GM12873 (cell line): ENCODE results near the gene CCL17.

Source experiments
- CTCF ChIP-seq: IDR thresholded peaks from 2 replicates; pipeline ENCODE4 v1.5.1; 2012; ENCODE audit warnings: low read depth, mild to moderate bottlenecking, moderate library complexity, low read length, control low read depth; ENCODE audit not compliant: insufficient read depth; ENCODE audit errors: missing control alignments

Gene CCL17

GRCh38 chr16:57373117-57373947 is 31.2 kb upstream of the CCL17 start:
- TF ChIP-seq CTCF: no peak

GRCh38 chr16:57374067-57374534 is 30.5 kb upstream of the CCL17 start:
- TF ChIP-seq CTCF: no peak

GRCh38 chr16:57376313-57376818 is 28.2 kb upstream of the CCL17 start:
- TF ChIP-seq CTCF: no peak

- TF ChIP-seq CTCF: peak; percentile 39
These were observed 27.3 kb upstream of the CCL17 start for GRCh38 chr16:57377080-57377841.

- no peak for TF ChIP-seq CTCF
These were observed 25.0 kb upstream of the CCL17 start for GRCh38 chr16:57379579-57379978.

- no peak for TF ChIP-seq CTCF
These were observed 23.7 kb upstream of the CCL17 start for GRCh38 chr16:57380671-57381462.
